Muscle layer of duodenum (tissue), 2 donors: ENCODE data around the gene CYS1.
"Not testable (repeated sequence)": the region's sequence is repeated elsewhere in the genome, so short reads cannot be mapped to it uniquely, and the experiment has no call there.

Source experiments
- H3K27ac ChIP-seq: one replicate; pipeline ENCODE4 v1.7.0; 2013; ENCODE audit warnings: mild to moderate bottlenecking, low read length
- H3K27me3 ChIP-seq: one replicate; pipeline ENCODE4 v1.7.0; 2013; ENCODE audit warnings: low read depth, mild to moderate bottlenecking, control low read depth, low read length
- H3K36me3 ChIP-seq, 2 donors: one replicate each; pipeline ENCODE4 v1.7.0; 2013; ENCODE audit warnings: low read length in 2 of 2, control low read depth in 1 of 2, mild to moderate bottlenecking in 1 of 2; ENCODE audit not compliant: insufficient read depth in 2 of 2, control insufficient read depth in 1 of 2
- H3K4me1 ChIP-seq, 2 donors: one replicate each; pipeline ENCODE4 v1.7.0; 2013; ENCODE audit warnings: low read length in 2 of 2, mild to moderate bottlenecking in 2 of 2, control low read depth in 1 of 2, moderate library complexity in 1 of 2; ENCODE audit not compliant: insufficient read depth in 2 of 2, control insufficient read depth in 1 of 2
- H3K4me3 ChIP-seq, 2 donors: one replicate each; pipeline ENCODE4 v1.7.0; 2013; ENCODE audit warnings: low read length in 2 of 2, low read depth in 1 of 2, mild to moderate bottlenecking in 1 of 2
- H3K9me3 ChIP-seq, 2 donors: one replicate each; pipeline ENCODE4 v1.7.0; 2013; ENCODE audit warnings: low read length in 2 of 2, control low read depth in 1 of 2, mild to moderate bottlenecking in 1 of 2; ENCODE audit not compliant: control insufficient read depth in 1 of 2
- donor health status: healthy.

Gene CYS1

GRCh38 chr2:10034333-10035052, 45.7 kb downstream of the CYS1 start:
- Histone ChIP-seq H3K9me3 (no peaks in the 10 kb centered on the region), H3K4me1 (peaks cover 9 to 32% of the 10 kb centered on the region in 2 donors), H3K27me3 (no peaks in the 10 kb centered on the region), H3K36me3 (no peaks in the 10 kb centered on the region), H3K27ac (no peak overlapping the region), H3K4me3 (no peak overlapping the region)

- no peaks in the 10 kb centered on the region for H3K36me3 ChIP-seq
- H3K27ac ChIP-seq = no peak overlapping the region
- peaks cover 9 to 27% of the 10 kb centered on the region in 2 donors for H3K4me1 ChIP-seq
- no peaks in the 10 kb centered on the region for H3K9me3 ChIP-seq
- no peak overlapping the region for H3K4me3 ChIP-seq
- H3K27me3 ChIP-seq = no peaks in the 10 kb centered on the region
These were observed 46.8 kb downstream of the CYS1 start for GRCh38 chr2:10033251-10034006.

- Histone ChIP-seq H3K27me3 (no peaks in the 10 kb centered on the region), H3K4me1 (peaks cover 9 to 27% of the 10 kb centered on the region in 2 donors), H3K9me3 (no peaks in the 10 kb centered on the region), H3K27ac (no peak overlapping the region), H3K36me3 (no peaks in the 10 kb centered on the region), H3K4me3 (no peak overlapping the region)
These were observed 47.5 kb downstream of the CYS1 start for GRCh38 chr2:10032746-10033105.

- Histone ChIP-seq H3K27ac (no peak overlapping the region), H3K4me1 (peaks cover 9 to 25% of the 10 kb centered on the region in 2 donors), H3K27me3 (no peaks in the 10 kb centered on the region), H3K4me3 (no peak overlapping the region), H3K9me3 (no peaks in the 10 kb centered on the region), H3K36me3 (no peaks in the 10 kb centered on the region)
These were observed 48.1 kb downstream of the CYS1 start for GRCh38 chr2:10031886-10032745.

- peaks cover 2 to 12% of the 10 kb centered on the region in 2 donors for H3K4me1 ChIP-seq
- H3K9me3 ChIP-seq, H3K27ac ChIP-seq, H3K27me3 ChIP-seq, H3K4me3 ChIP-seq, H3K36me3 ChIP-seq: not testable (repeated sequence)
These were observed 49.4 kb downstream of the CYS1 start for GRCh38 chr2:10030798-10031197.

- H3K27me3 ChIP-seq = no peaks in the 10 kb centered on the region
- no peaks in the 10 kb centered on the region for H3K9me3 ChIP-seq
- no peak overlapping the region for H3K4me3 ChIP-seq
- peaks cover 0 to 8% of the 10 kb centered on the region in 2 donors for H3K4me1 ChIP-seq
- no peak overlapping the region for H3K27ac ChIP-seq
- H3K36me3 ChIP-seq = no peaks in the 10 kb centered on the region
These were observed 49.9 kb downstream of the CYS1 start for GRCh38 chr2:10030311-10030736.

GRCh38 chr2:10029875-10030223, 50.4 kb downstream of the CYS1 start:
- H3K9me3 ChIP-seq = no peaks in the 10 kb centered on the region
- H3K4me1 ChIP-seq = peaks cover 0 to 8% of the 10 kb centered on the region in 2 donors
- H3K27me3 ChIP-seq = no peaks in the 10 kb centered on the region
- no peaks in the 10 kb centered on the region for H3K36me3 ChIP-seq
- H3K27ac ChIP-seq = no peak overlapping the region
- H3K4me3 ChIP-seq = no peak overlapping the region

GRCh38 chr2:10028988-10029874, 51.0 kb downstream of the CYS1 start:
- H3K36me3 ChIP-seq = no peaks in the 10 kb centered on the region
- H3K9me3 ChIP-seq = no peaks in the 10 kb centered on the region
- H3K27ac ChIP-seq = no peak overlapping the region
- no peaks in the 10 kb centered on the region for H3K27me3 ChIP-seq
- H3K4me1 ChIP-seq = peaks cover 0 to 8% of the 10 kb centered on the region in 2 donors
- H3K4me3 ChIP-seq = no peak overlapping the region

GRCh38 chr2:10028407-10028987, 51.7 kb downstream of the CYS1 start:
- Histone ChIP-seq H3K4me1 (peaks cover 0 to 8% of the 10 kb centered on the region in 2 donors), H3K27ac (no peak overlapping the region), H3K36me3 (no peaks in the 10 kb centered on the region), H3K9me3 (no peaks in the 10 kb centered on the region), H3K27me3 (no peaks in the 10 kb centered on the region), H3K4me3 (no peak overlapping the region)

- H3K4me3 ChIP-seq = no peak overlapping the region
- H3K4me1 ChIP-seq = peaks cover 0 to 8% of the 10 kb centered on the region in 2 donors
- no peak overlapping the region for H3K27ac ChIP-seq
- H3K36me3 ChIP-seq = no peaks in the 10 kb centered on the region
- no peaks in the 10 kb centered on the region for H3K27me3 ChIP-seq
- no peaks in the 10 kb centered on the region for H3K9me3 ChIP-seq
These were observed 52.4 kb downstream of the CYS1 start for GRCh38 chr2:10027660-10028330.
